ENCODE measurements around the gene KERA. TPM values are rescaled to one million over a fixed set of nuclear protein-coding genes. Genes with fewer than 3 reads are reported as not detected.
A peak's percentile ranks its signal among the peaks of the same experiment; 100 is the strongest.

KERA gene
- total RNA-seq, 1 donor from 2014 or later = not detected

DNA sequence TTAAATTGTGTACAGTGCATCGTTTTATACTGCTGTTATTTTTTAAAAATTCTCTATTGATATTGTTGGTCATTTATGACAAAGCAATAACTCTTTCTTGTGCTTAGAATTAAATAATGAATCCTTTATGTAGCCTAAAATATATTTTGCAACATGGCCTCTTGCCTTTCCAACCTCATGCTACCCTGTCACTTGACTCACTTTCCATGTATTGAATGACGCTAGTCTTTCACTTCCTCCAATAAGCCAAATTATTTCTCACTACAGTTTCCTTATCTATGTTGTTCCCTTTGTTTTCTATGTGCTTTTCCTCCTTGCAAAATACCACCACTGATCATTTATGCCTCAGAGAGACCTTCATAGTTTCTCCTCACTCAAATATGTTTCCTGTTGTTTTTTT lies 36.7 kb downstream of the KERA start:
- DNase-seq (no peak), ATAC-seq (no peak)
- intact Hi-C loops (cut with micrococcal nuclease) = no loop called here

DNA sequence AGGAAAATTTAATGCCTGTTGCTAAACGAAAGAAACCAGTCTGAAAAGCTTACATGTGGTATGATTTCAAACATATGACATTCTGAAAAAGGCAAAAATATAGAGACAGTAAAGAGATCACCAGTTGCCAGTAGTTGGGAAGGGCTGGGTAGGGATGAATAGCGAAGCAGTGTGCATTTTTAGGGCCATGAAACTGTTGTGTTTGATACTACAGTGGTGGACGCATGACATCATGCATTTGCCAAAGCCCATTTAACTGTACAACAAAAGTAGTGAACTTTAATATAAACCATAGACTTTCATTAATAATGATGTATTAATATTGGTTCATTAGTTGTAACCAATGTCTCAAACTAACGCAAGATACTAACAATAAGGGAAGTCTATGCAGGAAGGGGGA lies 38.4 kb downstream of the KERA start:
- intact Hi-C loops (cut with micrococcal nuclease) = no loop called here
- DNase-seq = no peak
- ATAC-seq = no peak

DNA sequence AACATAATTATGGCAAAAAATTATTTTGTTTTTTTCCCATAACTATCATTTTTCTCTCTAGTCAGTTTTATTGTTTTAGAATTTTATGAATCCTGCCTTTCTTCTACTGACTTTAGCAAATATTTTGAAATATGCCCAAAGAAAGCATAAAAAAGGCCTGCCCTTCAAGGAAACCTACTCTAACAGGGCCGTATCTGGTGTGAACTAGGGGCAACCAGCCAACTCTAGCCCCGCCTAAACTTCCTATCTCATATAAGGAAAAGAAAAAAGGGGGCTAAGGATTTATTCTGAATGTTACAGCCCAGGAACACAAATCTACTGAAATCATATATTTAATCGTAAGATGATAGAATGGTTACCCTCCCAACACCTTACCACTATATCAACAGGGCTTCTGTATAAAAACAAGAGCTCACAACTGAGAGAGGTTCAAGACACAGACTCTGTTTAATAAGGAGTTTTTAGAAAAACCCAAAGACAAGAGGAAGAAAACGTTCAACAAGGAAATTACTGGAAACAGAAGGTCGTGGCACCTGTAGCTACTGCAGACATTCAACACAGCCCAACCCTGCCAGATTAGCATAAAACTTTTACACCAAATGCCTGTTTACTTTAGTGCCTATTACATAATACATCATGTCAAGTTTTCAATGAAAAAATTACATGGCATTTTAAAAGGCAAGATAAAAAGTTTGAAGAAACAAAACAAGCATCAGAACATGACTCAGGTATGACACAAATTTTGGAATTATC lies 40.1 kb downstream of the KERA start:
- ATAC-seq = peak; percentile 54
- intact Hi-C loops (cut with micrococcal nuclease) = no loop called here
- peak; percentile 33 for DNase-seq

DNA sequence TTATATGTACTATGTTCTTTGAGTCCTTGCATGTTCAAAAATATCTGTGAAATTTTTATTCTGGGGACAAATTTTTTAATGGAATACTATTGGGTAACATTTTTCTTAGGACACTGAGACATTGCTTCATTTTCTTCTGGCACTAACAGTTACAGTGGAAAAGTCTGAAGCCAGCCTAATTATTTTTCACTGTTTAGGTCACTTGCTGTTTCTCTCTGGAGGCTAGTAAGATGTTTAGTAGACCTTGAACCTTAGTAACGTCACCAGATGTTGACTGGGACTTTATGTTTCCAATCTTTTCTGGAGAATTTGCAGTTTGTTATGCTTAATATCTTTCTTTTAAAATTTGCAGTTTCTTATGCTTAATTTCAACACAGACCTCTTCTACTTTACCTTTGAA lies 40.8 kb downstream of the KERA start:
- ATAC-seq (peak; percentile 91), DNase-seq (no peak)
- intact Hi-C loops (cut with micrococcal nuclease) = no loop called here

DNA sequence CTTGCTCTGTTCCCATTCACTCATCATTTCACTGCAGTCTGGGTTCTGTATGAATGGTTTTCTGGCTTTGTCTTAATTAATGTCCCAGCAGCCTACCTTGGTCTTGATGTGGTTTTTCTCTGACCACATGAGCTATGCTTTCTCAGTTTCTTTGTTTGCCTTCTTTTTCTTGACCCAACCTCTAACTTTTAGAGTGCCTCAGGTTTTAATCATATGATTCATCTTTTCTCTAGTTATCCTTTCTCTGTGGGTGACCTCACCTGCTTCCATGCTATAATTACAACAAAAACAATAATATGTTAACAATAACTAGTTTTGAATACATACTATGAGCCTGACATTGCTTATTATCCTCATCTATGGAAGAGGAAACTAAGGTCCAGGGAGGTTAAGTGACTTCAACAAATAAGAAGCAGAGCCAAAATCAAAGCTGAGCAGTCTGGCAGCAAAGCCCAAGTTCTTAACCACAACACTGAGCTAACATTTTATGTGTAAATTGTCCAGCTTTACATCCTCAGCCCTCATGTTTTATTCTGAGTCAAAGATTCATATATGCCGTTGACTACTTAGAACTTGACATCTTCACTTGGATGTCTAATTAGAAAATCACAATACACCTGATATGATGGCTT lies 48.4 kb downstream of the KERA start:
- ATAC-seq (no peak), DNase-seq (no peak)
- intact Hi-C loops (cut with micrococcal nuclease) = no loop called here

DNA sequence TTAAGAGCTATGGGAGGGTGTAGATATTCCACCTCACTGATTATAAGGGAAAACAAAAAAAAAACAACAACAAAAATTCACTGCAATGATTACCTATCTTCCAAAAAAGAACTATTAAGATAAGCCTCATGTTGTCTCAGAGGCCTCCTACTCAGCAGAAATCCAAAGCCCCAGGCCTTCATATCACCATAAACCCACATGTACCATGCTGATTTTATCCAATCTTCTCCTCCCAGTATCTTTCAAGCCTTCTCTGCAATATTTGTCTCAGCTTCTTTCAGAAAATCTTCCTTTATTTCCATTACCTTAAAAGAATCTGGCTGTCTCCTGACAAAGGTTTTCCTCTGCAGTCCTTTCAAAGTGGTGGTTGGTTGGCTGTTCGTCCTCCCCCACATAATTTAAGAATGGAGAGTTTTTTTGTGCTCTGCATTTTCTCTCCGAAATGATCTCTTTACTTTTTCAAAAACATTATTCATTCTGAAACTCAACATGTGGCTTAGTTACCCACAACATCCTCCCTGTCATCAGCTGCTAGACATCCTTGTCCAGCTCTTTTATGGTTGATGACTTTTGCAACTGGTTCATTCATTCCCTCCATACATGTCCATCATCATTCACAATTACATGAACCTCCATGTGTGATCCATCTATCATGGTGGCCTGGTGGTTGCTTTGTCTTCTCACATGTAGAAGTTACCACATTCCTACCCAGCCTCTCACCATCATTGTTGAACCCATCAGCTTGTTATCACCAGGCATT lies 50.1 kb downstream of the KERA start:
- no peak for ATAC-seq
- intact Hi-C loops (cut with micrococcal nuclease) = no loop called here

DNA sequence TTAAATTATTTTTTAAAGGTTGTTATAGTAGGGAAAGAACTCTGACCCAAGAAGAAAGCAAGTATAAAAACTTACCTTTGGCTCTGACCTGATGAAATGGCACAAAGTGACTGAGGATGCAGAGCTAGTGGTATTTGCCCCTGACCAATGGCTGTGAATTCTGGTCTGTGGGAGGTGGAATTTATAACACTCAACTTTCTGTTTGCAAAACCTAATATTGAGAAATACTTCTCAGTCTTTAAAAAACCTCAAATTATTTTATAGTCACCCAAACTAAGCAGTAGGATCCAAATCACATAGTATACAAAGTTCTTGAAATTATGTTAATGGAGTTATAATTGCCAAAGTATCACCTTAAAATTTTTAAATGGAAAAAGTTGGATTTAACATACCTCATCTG lies 53.0 kb downstream of the KERA start, which contains the start of gene EPYC:
Gene EPYC (minus strand): TSS at position 101 of the 400 bp plus-strand sequence. CDS start 2,407 bp downstream, outside the sequence.
- DNase-seq (no peak), ATAC-seq (no peak)
- intact Hi-C loops (cut with micrococcal nuclease) = no loop called here

More for the DNA sequence above, 50.1 kb downstream of the KERA start:
- no peak for DNase-seq

DNA sequence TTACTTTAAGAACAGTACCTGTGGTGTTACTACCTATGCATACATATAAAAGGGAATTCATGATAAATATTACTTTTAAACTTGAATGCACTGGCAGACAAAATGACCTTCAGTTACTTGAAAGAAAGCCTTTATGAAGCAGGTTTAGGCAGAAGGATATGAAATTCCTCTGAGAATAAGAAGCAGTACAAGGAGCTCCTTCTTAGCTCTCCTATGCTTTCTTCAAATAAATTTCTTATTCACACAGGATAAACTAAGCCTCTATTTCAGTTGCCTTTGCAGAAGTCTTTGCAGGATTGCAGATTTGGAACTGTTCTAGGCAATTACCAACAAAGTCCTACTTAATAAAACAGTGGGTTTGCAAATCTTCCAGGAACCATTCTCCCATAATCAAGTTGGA lies 54.1 kb downstream of the KERA start:
- intact Hi-C loops (cut with micrococcal nuclease) = no loop called here
- DNase-seq = no peak
- no peak for ATAC-seq

DNA sequence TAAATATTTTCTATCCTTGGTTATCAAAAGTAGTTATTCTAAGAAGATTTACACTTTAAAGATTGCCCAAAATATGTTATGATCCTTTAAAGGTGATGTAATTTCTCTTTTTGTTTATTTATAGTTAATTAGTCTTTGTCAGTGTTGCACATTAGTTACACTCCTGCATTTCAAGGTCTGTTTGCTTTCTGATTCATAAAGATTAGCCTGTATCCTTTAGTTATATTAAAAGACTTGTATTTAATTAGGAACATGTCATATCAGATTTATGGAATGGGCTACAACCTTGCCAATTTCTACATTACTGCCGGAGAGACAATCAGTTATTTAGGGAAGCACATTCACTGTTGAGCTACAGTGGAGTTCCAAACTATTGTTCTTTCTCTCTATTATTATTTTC lies 56.5 kb downstream of the KERA start:
- intact Hi-C loops (cut with micrococcal nuclease) = no loop called here
- ATAC-seq = no peak
- DNase-seq = no peak

Other genes with a start within 250 kb of the KERA start
- not detected for gene CCER1, start 102.8 kb downstream of the KERA start, total RNA-seq
- gene EPYC, start 53.1 kb downstream of the KERA start, total RNA-seq = not detected
- 52.0 TPM for gene LUM, start 53.5 kb upstream of the KERA start, total RNA-seq
- gene DCN, start 124.8 kb upstream of the KERA start, total RNA-seq = 741 TPM

Measured in left ventricle myocardium superior (tissue), 1 donor.